NT2/D1 (cell line): ENCODE measurements around the gene DIPK1C.

ENCODE experiments used
- SUZ12 ChIP-seq: IDR thresholded peaks from 2 replicates; pipeline ENCODE4 v1.6.1; 2011; ENCODE audit not compliant: insufficient read length, insufficient read depth; ENCODE audit errors: extremely low read depth
- YY1 ChIP-seq: IDR thresholded peaks from 2 replicates; pipeline ENCODE4 v1.6.1; 2011; ENCODE audit not compliant: insufficient read length, insufficient read depth

DNA sequence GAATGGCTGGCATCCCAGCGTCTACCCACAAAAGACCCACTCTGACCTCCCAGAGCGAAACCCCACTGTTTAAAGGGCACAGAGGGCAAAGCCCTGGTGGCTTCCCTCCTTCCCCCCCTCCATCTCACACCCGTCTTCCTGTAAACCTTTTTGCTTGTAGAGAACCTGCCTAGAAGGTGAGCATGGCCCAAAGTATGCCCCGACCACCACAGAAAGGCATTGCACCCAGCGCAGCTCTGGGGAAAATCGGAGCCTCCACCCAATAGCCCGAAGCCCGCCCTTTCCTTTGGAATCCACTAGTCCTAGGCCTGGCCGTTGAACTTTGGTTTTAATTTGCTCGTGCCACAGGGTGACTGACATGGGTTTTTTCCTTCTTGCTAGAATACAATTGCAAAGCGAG is 22.6 kb downstream of the DIPK1C start:
- TF ChIP-seq YY1 (no peak), SUZ12 (no peak)
